Heart left ventricle (tissue), 13 donors: Measurements from ENCODE around the gene TMEM38A.

Experiments used
- POLR2A ChIP-seq, 2 donors: fragments of 450-650 bp; IDR thresholded peaks; one replicate each; pipeline ENCODE4 v1.6.1; 2017; ENCODE audit warnings: antibody characterized with exemption in 2 of 2, mild to moderate bottlenecking in 2 of 2, moderate library complexity in 2 of 2
- TF ChIP-seq, protein P1 (sequence below), 12 donors: fragments of 200-600 bp; sonication (generic) in 4 of 12; IDR thresholded peaks; one replicate each; pipeline versions ENCODE4 v1.5.0 to v1.8.0; 2018 to 2022; ENCODE audit warnings: antibody characterized with exemption in 12 of 12, mild to moderate bottlenecking in 5 of 12
- donor health status: ischemic (EF 13 %, LVEDD 7.1; RV severe dilation, severe dysfunction).
- donor health status: DM: no; HTN: yes; CAD: no.
- donor health status: DM: no; HTN: no; CAD: no.
- donor health status: ischemic (EF 25% LVEDD 6.9; RV normal size, moderate dysfunction).
- donor health status: ischemic (EF 25% LVEDD 5.7; RV mildly dilated, moderate dysfunction).
- donor health status: ischemic (EF 35%, LVEDD 5.7; RV mildly dilated, moderate dysfunction).
- donor health status: nonischemic (EF 11% LVEDD 7.7; RV severe dilation, severe dysfunction).
- donor health status: DM: yes; HTN: yes; CAD: no.
- donor health status: PGD.
- donor health status: ischemic (EF 29% LVEDD 5.4; RV normal size, mild dysfunction).
- donor health status: nonischemic (EF 23%, LVEDD 6.1; RV moderate dilation, normal function).

- TF ChIP-seq, protein P1, sequence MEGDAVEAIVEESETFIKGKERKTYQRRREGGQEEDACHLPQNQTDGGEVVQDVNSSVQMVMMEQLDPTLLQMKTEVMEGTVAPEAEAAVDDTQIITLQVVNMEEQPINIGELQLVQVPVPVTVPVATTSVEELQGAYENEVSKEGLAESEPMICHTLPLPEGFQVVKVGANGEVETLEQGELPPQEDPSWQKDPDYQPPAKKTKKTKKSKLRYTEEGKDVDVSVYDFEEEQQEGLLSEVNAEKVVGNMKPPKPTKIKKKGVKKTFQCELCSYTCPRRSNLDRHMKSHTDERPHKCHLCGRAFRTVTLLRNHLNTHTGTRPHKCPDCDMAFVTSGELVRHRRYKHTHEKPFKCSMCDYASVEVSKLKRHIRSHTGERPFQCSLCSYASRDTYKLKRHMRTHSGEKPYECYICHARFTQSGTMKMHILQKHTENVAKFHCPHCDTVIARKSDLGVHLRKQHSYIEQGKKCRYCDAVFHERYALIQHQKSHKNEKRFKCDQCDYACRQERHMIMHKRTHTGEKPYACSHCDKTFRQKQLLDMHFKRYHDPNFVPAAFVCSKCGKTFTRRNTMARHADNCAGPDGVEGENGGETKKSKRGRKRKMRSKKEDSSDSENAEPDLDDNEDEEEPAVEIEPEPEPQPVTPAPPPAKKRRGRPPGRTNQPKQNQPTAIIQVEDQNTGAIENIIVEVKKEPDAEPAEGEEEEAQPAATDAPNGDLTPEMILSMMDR (IDR thresholded peaks at IDR 0.05), result no peak
- TF ChIP-seq POLR2A (IDR thresholded peaks at IDR 0.05), result no peak
These were observed 5.2 kb upstream of the TMEM38A start for GRCh38 chr19:16655727-16656126.
